NK-92 (cell line): Measurements from ENCODE around the gene SF3B3.
"Not testable (repeated sequence)": the region's sequence is repeated elsewhere in the genome, so short reads cannot be mapped to it uniquely, and the experiment has no call there.

ENCODE experiments used
- DNase-seq: peaks from one replicate; lab custom pipeline; 2025; ENCODE audit not compliant: unreplicated experiment; lab: John Stamatoyannopoulos, UW

Gene SF3B3

DNA sequence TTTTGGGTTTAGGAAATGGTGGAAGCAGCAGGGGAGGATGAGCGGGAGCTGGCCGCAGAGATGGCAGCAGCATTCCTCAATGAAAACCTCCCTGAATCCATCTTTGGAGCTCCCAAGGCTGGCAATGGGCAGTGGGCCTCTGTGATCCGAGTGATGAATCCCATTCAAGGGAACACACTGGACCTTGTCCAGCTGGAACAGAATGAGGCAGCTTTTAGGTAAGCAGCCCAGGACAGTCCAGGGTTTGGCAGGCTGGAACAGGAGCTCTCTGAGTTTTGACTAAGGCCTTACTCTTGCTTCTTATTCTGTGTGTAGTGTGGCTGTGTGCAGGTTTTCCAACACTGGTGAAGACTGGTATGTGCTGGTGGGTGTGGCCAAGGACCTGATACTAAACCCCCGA lies 41.4 kb downstream of the SF3B3 start:
- no peak for DNase-seq

DNA sequence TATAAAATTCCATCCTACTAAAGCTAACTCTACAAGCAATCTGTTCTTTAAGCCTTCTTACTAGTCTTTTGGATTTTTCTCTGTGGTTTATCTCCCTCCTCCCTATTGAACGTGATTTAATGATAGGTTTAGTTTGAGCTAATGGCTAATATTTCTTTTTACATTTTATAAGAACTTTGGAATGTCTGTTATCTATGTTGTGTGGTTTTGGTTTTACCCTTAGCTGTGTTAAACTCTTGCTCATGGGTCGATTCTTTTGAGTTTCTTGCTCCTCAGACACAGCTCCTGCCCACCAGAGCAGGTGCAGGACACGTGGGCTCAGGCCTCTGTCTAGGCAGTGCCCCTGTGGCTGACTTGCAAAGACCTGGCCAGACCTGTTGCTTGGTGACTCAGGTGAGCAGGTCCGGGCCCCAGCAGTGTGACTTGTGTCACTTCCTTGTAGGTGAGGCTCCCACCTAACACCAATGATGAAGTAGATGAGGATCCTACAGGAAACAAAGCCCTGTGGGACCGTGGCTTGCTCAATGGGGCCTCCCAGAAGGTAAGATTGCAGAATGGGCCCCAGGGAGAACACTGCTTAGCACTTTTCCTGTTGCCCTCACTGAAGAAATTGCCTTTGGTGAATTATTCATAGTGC lies 45.1 kb downstream of the SF3B3 start:
- DNase-seq, result no peak

DNA sequence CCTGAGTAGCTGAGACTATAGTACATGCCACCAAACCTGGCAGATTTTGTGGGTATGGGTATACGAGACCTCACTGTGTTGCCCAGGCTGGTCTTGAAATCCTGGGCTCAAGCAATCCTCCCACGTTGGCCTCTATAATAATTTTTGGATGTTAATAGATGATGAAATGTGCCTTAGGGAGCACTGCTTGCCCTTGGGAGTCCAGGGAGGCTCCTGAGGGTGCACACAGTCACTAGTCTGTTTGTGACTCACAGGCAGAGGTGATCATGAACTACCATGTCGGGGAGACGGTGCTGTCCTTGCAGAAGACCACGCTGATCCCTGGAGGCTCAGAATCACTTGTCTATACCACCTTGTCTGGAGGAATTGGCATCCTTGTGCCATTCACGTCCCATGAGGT lies 46.1 kb downstream of the SF3B3 start:
- DNase-seq, result no peak

DNA sequence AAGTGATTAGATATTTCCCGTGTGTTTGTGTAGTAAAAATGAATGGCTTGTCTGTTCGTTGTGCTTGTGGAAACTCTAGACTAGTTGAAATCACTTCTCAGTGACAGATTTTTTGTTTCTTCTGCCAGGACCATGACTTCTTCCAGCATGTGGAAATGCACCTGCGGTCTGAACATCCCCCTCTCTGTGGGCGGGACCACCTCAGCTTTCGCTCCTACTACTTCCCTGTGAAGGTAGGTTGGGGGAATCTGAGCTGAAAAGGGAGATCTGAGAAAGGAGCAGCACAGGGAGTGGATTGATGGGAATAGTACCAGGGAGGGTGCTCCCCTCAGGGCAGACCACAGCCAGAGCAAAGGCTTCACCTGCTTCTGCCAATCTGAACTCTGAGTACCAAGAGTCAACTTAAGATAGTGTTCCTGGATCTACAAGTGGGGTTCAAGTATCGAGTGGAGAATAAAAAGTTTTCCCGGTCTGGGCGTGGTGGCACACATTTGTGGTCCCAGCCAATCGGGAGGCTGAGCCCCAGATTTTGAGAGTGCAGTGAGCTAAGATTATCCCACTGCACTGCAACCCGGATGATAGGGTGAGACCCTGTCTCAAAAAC lies 47.5 kb downstream of the SF3B3 start:
- no peak for DNase-seq

DNA sequence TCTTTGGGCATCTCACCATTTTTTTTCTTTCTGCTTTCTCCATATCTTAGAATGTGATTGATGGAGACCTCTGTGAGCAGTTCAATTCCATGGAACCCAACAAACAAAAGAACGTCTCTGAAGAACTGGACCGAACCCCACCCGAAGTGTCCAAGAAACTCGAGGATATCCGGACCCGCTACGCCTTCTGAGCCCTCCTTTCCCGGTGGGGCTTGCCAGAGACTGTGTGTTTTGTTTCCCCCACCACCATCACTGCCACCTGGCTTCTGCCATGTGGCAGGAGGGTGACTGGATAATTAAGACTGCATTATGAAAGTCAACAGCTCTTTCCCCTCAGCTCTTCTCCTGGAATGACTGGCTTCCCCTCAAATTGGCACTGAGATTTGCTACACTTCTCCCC lies 48.0 kb downstream of the SF3B3 start:
- DNase-seq, result no peak

DNA sequence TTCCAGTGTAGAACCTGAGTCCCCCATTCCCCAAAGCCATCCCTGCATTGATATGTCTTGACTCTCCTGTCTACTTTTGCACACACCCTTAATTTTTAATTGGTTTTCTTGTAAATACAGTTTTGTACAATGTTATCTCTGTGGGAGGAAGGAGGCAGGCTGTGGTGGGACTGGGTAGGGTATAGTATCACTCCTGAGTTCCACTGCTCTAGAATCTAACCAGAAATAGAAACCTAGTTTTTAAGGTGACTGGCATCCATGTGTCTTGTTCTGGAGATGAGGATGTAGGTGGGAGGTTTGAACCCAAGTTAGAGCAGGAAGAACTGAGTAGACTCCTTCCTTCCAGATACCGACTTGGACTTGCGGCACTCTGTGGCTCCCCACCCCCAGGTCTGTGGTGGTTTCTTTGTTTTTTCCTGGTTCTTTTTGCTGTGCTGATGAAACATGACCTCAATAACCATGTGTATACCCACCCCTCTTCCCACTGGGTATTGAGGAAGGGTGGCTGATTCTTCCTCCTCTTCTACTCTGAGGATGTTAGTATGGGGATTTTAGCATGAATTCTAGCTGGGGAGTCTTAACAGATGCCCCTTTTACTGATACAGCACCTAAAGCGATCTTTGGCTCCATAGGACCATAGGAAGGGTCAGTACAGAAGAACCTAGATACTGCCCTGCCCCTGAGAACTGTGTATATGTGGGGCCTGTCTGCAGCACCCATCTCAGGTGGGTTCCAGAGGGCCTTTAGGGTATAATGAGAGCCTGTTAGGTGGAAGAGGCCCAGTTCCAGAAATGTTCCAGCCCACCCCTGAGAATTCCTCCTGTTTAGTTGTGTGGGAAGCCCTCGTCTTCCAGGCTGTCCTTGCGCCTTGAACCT lies 48.7 kb downstream of the SF3B3 start:
- DNase-seq, result no peak

DNA sequence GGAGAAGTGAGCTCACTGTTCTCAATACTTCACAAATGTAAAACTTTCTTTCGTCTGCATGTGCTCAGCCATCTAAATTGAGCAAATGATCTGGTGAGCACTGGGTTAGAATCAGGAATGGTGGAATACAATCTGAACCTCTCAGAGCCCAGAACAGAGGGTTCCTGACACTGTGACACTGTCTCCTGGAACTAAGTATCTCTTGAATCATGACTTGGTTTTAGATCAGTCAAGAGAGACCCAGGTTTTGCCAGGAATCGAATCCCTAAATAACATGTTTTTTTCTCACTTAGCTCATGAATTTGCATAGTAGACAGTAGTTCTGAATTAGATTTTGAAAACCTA lies 49.3 kb downstream of the SF3B3 start:
- no peak for DNase-seq

DNA sequence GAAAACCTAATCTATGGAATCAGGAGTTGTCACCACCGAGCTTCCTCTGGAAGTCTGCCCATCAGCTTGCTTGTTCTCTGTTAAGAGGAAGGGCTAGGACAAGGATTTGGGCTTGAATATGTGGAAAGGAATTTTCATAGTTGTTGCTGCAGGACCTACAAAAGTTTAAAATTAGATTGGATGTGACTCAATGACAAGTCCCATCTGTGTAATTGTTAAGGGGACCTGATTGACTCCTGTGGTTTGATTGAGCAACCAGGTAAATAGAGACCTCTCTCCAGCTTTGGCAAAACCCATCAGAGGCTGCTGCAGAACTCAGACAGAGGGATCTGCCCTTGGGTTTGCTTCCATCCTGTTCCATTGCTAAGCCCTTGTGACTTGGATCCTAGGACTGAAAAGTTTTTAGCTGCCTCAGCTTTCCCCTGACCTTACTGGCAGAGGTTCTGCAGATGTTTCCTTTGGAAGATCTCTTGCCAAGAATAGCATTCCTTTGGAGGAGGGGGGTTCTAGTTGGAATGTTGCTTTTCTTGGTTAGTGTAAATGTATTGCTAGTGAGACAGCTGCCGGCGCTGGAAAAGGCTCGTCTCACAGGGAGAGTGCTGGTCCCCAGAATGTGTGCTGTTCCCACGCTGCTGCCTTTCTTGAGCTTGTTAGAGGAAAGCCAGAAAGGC lies 50.0 kb downstream of the SF3B3 start:
- no peak for DNase-seq

DNA sequence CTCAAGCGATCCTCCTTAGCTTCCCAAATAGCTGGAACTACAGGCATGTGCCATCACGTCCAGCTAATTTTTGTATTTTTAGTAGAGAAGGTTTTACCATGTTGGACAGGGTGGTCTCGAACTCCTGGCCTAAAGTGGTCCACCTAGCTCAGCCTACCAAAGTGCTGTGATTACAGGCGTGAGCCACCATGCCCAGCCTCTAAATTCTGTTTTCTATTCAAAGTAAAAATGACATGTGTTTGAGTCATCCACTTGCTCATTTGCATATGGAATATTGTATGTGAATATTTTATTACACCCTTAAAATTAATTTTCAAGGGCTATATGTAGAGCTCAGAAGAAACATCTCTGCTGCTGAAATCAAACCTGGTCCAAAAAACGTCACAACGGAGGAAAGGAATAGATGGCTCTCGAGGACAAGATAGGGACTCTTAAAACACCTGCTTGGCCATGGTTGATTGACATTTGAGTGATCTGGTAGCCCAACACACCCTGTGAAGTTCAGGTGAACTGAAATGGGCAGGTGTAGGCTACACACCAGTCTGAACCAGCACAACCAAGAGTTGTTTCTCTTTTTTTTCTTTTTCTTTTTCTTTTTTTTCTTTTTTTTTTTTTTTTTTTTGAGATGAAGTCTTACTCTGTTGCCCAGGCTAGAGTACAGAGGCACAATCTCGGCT lies 51.1 kb downstream of the SF3B3 start:
- DNase-seq, result no peak

DNA sequence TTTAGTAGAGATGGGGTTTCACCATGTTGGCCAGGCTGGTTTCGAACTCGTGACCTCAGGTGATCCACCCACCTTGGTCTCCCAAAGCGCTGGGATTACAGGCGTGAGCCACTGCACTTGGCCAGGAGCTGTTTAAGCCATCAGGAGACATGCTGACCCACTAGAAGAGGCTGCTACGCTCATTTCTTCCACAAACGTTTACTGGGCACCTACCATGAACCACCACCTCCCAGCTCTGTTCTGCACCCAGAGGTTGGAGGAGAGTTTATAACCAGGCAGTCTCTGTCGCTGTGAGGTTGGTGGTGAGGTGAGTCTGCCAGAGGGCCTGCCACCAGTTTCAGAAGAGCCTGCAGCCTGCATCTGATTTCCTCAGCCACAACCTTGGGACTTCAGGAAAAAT lies 51.8 kb downstream of the SF3B3 start:
- no peak for DNase-seq

DNA sequence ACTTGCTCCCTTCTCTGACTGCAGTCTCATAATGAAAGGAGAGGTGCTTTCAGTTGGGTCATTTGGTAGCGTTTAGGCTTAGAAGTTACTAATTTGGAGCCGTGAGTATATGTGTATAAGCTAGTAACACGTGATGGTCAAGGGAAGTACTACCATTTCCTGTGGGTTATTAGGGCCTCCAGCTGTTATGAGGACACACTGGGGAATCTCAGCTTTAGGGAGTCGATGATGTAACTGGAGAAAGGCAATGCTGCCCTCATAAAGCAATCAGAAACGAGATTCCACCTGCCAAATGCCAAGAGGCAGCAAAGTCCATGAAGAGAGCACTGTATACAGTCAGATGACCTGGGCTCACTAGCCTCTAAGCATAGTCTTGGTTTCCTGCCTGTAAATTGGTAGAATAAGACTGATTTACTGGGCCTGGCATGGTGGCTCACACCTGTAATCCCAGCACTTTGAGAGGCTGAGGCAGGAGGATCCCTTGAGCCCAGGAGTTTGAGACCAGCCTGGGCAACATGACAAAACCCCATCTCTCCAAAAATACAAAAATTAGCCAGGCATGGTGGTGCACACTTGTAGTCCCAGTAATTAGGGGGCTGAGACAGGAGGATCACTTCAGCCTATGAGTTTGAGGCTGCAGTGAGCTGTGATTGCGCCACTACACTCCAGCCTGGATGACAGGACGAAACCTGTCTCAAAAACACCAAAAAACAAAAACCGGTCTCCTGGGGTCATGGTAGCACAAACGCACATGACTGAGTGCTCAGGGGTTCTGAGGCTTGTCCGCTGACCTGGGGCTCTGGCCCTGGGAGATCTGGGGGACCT lies 53.0 kb downstream of the SF3B3 start:
- no peak for DNase-seq

DNA sequence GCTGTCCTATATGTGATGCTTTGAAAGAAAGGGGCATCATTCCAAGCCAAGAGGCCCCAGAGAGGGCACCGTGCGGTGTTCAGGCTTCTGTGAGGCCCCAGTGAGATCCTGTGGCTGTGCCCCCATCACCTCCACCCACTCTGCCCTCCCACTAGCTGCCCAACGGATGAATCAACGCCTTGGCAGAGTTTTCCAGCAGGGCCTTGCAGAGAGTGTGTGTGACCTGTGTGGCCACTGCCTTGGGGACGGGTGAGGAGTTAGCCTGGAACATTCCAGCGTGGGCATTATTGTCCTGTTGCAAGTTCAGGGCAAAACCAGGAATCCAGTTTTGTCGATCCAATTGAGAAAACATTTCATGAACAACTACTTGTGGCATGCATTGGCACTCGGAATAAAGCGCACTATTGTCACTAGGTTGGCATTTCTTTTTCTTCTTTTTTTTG lies 53.7 kb downstream of the SF3B3 start:
- no peak for DNase-seq

DNA sequence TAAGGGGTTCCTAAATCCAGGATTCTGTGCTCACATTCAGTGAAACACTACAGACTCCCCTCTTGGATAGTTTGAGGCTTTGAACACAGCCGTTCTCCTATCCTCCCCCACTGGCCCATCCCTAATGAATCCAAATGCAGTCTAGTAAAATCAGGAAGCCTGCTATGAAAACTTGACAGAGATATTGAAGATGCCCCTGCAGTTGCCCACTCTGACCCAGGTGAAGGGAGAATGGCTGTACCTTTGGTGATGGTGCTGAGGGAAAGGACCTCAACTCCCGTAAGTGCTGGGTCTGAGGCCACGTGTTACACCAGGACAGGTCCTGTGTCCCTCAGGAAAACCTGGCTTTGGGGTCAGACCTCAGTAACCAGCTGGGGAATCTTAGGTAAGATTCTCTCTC lies 54.4 kb downstream of the SF3B3 start:
- no peak for DNase-seq

DNA sequence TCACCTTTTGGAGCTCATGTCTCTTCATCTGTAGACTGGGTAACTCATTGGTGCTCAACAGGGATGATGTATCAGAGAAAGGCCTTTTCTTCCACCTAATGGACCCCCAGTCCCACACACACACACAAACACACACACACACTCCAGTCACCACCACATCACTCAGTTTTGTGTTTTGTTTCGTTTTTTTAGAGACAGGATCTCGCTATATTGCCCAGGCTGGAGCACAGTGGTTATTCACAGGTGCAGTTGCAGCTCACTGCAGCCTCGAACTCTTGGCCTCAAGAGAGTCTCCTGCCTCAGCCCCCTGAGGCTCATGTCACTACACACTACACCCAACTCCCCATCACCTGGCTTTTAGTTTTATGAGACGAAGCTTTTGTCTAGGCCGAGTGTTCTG lies 55.6 kb downstream of the SF3B3 start:
- DNase-seq, result no peak

DNA sequence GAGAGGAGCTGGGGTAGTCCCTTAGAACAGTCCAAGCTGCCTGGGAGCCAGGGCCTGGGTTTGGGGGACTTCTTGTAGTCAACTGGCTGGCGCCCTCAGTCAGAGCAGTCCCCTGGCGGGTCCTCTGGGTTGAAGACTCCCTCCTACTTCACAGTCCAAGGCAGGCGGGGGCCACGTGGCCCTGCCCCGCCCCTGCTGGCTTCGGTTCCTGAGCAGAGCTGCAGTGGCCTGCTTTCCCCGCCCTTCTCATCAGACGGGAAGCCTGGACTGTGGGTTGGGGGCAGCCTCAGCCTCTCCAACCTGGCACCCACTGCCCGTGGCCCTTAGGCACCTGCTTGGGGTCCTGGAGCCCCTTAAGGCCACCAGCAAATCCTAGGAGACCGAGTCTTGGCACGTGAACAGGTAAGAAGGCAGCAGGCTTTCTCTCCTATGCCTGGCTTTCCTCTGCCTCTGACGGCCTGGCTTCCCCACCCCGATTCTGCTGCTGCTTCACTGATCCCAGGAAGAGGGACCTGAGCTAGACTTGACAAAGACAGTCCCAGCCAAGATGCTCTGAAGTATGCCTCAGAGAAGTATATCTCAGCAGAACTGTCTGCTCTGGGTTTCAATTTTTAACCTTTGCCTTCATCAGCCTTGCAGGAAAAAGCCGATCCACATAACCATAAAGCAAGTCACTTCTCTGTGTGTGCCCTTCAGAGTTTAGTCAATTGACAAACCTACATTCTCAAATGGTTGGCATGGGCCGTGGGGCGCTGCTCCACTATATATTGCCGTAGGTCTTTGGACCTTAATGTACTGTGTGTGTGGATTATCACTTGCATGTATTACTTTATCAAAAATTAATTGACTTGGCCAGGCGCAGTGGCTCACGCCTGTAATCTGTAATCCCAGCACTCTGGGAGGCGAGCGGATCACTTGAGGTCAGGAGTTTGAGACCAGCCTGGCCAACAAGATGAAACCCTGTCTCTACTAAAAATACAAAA lies 56.3 kb downstream of the SF3B3 start:
- DNase-seq, result no peak

DNA sequence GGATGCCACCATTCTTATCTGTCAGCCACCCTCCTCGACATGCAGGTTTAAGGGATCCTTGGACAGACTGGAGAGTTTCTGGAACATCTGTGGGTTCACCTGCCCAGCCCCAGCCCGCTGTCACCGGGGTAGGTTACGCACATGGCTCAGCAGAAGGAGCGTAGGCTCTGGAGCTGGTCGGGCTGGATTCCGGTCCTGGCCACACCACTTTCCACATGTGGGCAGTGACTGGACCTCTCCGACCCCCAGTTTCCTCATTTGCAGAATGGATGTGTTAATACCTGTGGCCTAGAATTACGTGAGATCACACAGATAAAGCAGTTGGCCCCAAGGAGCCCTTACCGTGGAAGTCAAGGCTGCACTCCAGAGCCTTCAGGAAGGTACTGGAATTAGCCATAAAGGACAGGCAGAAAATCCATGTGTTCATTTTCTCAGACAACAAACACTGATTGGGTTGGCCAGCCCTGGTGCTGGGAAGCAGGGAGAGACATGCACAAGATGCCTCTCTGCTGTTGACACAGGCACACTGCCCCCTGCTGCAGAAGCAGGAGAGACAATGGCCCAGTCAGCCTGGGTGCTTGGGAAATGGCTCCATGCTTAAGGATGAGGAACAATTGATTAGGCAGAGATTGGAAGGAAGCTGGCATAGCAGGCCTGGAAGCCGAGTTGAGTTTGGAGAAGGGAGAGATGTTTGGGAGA lies 58.8 kb downstream of the SF3B3 start:
- no peak for DNase-seq

DNA sequence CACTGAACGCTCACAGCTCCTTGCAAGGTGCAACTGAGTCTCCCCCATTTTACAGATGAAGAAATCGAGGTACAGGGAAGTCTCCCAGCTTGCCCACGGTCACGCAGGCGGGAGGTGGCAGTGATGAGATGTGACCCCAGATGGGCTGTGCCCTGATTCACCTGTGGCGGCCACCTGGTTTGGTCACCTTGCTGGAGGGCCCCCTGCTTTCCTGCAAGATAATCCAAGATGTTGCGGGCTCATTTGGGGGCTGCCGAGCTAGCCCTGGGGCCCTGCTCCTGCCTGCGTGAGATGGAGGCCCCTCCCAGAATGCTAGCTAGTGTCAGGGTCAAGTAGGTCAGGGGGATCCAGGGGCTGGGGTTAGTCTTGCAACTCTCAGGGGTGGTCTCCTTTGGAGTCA lies 63.1 kb downstream of the SF3B3 start:
- DNase-seq, result no peak

DNA sequence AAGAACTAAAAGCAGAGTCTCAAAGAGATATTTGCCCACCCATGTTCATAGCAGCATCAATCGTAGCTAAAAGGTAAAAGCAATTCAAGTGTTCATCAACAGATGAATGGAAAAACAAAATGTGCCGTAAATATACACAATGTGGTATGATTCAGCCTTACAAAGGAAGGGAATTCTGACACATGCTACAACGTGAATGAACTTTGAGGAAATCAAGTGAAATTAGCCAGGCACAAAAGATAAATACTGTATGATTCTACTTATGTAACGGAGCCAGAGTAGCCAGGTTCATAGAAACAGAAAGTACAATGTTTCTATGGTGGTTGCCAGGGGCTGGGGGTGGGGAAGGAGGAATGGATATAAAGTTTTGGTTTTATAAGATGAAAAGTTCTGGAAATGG lies 64.9 kb downstream of the SF3B3 start:
- DNase-seq, result no peak

DNA sequence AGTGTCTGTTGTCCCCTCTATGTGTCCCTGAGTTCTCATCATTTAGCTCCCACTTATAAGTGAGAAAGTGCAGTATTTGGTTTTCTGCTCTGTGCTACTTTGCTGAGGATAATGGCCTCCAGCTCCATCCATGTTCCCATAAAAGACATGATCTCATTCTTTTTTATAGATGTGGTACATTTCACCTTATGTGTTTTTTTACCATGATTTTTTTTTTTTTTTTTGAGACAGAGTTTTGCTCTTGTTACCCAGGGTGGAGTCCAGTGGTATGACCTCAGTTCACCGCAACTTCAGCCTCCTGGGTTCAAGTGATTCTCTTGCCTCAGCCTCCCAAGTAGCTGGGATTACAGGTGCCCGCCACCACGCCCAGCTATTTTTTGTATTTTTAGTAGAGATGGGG lies 65.8 kb downstream of the SF3B3 start:
- not testable (repeated sequence) for DNase-seq
